GM13976 (cell line): ENCODE data around the gene OR5V1.
"Not testable (repeated sequence)": the region's sequence is repeated elsewhere in the genome, so short reads cannot be mapped to it uniquely, and the experiment has no call there.

ENCODE experiments used
- DNase-seq: peaks from one replicate; pipeline ENCODE4 v3.0.0; 2012; ENCODE audit warnings: low spot score
- CTCF ChIP-seq: IDR thresholded peaks from 2 replicates; pipeline ENCODE4 v1.5.1; 2012; ENCODE audit warnings: borderline replicate concordance, mild to moderate bottlenecking; ENCODE audit not compliant: insufficient read depth; ENCODE audit errors: extremely low read depth, missing control alignments, control extremely low read depth
- in situ Hi-C: fragments of 300-500 bp; cut with MboI; formaldehyde crosslinking; loops from one replicate; pipeline ENCODE4 v1.12.0; 2022; ENCODE audit warnings: low sequenced_read_pairs, mixed read lengths, inconsistent platforms; ENCODE audit not compliant: unreplicated experiment

The OR5V1 gene

GRCh38 chr6:29332676-29333075 is 36.0 kb downstream of the OR5V1 start:
- DNase-seq, result no peak
- TF ChIP-seq CTCF, result no peak
- in situ Hi-C loops, result no loop called here

DNA sequence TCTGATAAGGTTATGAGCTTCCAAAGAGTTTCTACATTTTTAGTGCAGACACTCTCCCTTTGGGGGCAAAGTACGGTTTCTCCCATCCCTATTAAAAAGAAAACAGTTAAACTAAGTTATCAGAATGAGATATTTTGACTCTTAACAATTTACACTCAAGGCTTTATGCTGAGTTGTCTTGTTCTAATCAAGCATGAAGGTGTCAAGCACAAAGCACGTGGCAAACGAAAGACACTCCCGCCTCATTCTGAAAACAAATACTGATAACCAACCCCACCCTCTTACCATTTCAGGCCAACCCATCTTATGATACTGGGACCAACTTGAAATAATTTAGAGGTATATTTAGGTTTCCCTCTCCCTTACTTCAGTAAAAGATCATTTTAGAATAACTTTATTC is 42.9 kb downstream of the OR5V1 start:
- in situ Hi-C loops, result no loop called here
- DNase-seq, result no peak
- TF ChIP-seq CTCF, result no peak

DNA sequence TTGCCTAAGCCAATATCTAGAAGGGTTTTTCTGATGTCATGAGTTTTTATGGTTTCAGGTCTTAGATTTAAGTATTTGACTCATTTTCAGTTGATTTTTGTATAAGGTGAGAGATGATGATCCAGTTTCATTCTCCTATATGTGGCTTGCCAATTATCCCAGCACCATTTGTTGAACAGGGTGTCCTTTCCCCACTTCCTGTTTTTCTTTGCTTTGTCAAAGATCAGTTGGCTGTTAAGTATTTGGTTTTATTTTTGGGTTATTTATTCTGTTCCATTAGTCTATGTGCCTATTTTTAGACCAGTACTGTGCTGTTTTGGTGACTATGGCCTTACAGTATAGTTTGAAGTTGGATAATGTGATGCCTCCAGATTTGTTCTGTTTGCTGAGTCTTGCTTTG is 45.3 kb downstream of the OR5V1 start:
- DNase-seq, in situ Hi-C loops: not testable (repeated sequence)

DNA sequence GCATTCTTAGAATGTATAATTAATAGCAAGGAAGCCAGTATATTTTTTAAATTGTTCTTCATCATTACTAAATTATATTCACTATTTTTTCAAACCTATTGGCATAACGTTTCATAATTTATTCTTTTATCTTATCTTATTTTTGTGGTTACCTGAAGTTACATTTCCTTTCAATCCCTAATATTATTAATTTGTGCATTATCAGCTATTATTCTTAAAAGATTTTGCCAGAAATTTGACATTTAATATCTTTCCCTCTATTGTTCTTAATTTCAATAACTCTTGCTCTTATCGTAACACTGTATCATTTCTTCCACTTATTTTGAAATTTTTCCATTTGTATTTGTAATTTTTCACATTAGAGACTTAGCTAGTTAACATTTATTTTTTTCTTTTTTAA is 48.7 kb downstream of the OR5V1 start:
- DNase-seq, result no peak
- TF ChIP-seq CTCF, result no peak
- in situ Hi-C loops, result no loop called here
